ENCODE results near the gene MMP7.

The MMP7 gene

GRCh38 chr11:102472127-102472526, 58.4 kb downstream of the MMP7 start:
- intact Hi-C loops (cut with DNase I; ENCODE audit: low total_unique reads), result no loop called here
- Histone ChIP-seq H3K9me3 (no peaks in the 10 kb centered on the region), H3K4me1 (peaks cover 0 to 23% (median 15%) of the 10 kb centered on the region in 4 donors), H3K27ac (no peak overlapping the region), H3K36me3 (no peaks in the 10 kb centered on the region), H3K27me3 (no peaks in the 10 kb centered on the region), H3K4me3 (no peak overlapping the region)
- no peak for DNase-seq
- no peak for TF ChIP-seq CTCF (IDR thresholded peaks at IDR 0.05)

GRCh38 chr11:102471474-102471873, 59.1 kb downstream of the MMP7 start:
- Histone ChIP-seq H3K27me3 (no peaks in the 10 kb centered on the region), H3K4me3 (no peak overlapping the region), H3K36me3 (no peaks in the 10 kb centered on the region), H3K4me1 (peaks cover 0 to 29% (median 15%) of the 10 kb centered on the region in 4 donors), H3K27ac (no peak overlapping the region), H3K9me3 (no peaks in the 10 kb centered on the region)
- intact Hi-C loops (cut with DNase I; ENCODE audit: low total_unique reads), result no loop called here
- no peak for TF ChIP-seq CTCF (IDR thresholded peaks at IDR 0.05)
- no peak for DNase-seq
